PC-9 (cell line): ENCODE measurements around the gene PCSK1N. TPM values are rescaled to one million over a fixed set of nuclear protein-coding genes. Genes with fewer than 3 reads are reported as not detected.
A peak's percentile ranks its signal among the peaks of the same experiment; 100 is the strongest.

ENCODE experiments used
- BruUV-seq: library from RNA; stranded (reverse); fragments of 400-500 nt; replicated peaks from 2 replicates; lab custom pipeline; 2021; lab: Mats Ljungman, UMichigan
- CTCF ChIA-PET: fragments of 300-600 bp; sonication (Branson Sonifier 250); formaldehyde crosslinking; loops from one replicate; lab custom pipeline; 2022; ENCODE audit warnings: antibody characterized with exemption; lab: Charles Lee
- POLR2A ChIA-PET: fragments of 300-600 bp; sonication (Branson Sonifier 250); formaldehyde crosslinking; loops from one replicate; lab custom pipeline; 2022; ENCODE audit warnings: antibody characterized with exemption; ENCODE audit not compliant: unreplicated experiment; lab: Charles Lee
- DNase-seq, 2 experiments: peaks; one replicate each; pipeline versions ENCODE4 v3.0.0 to v3.0.0-alpha.2; 2015 to 2022; ENCODE audit warnings: mixed read lengths in 1 of 2
- H2AFZ ChIP-seq: fragments of 200-600 bp; sonication (generic); 2 replicates; pipeline ENCODE4 v1.8.1; 2017; ENCODE audit warnings: antibody characterized with exemption
- H3F3A ChIP-seq: fragments of 200-600 bp; sonication (generic); 2 replicates; pipeline ENCODE4 v1.8.1; 2017; ENCODE audit warnings: antibody characterized with exemption, mild to moderate bottlenecking, low read depth; ENCODE audit not compliant: insufficient read depth
- H3K27ac ChIP-seq: fragments of 200-600 bp; sonication (generic); 2 replicates; pipeline ENCODE4 v1.6.1; 2016; ENCODE audit warnings: mixed run types
- H3K27me3 ChIP-seq: fragments of 200-600 bp; sonication (generic); 2 replicates; pipeline ENCODE4 v1.6.1; 2016; ENCODE audit warnings: low read depth, mixed run types; ENCODE audit not compliant: insufficient read depth
- H3K36me3 ChIP-seq: fragments of 200-600 bp; sonication (generic); 2 replicates; pipeline ENCODE4 v1.6.1; 2016; ENCODE audit warnings: low read depth, mixed run types
- H3K4me1 ChIP-seq: fragments of 200-600 bp; sonication (generic); replicated peaks from 2 replicates; pipeline ENCODE4 v1.6.1; 2016; ENCODE audit warnings: mixed run types; ENCODE audit not compliant: insufficient read depth
- H3K4me2 ChIP-seq: fragments of 200-600 bp; sonication (generic); 2 replicates; pipeline ENCODE4 v1.6.1; 2017; ENCODE audit warnings: mixed run types
- H3K4me3 ChIP-seq: fragments of 200-600 bp; sonication (generic); 2 replicates; pipeline ENCODE4 v1.6.1; 2016; ENCODE audit warnings: mixed run types
- H3K79me2 ChIP-seq: fragments of 200-600 bp; sonication (generic); 2 replicates; pipeline ENCODE4 v1.6.1; 2017; ENCODE audit warnings: low read depth, mixed run types
- H3K9me2 ChIP-seq: fragments of 200-600 bp; sonication (generic); 2 replicates; pipeline ENCODE4 v1.8.1; 2017; ENCODE audit warnings: mild to moderate bottlenecking; ENCODE audit not compliant: insufficient read depth
- H3K9me3 ChIP-seq: fragments of 200-600 bp; sonication (generic); 2 replicates; pipeline ENCODE4 v1.8.1; 2016; ENCODE audit warnings: low read depth; ENCODE audit not compliant: insufficient read depth
- H4K20me1 ChIP-seq: fragments of 200-600 bp; sonication (generic); 2 replicates; pipeline ENCODE4 v1.8.1; 2017; ENCODE audit not compliant: insufficient read depth
- CTCF ChIP-seq: fragments of 200-600 bp; sonication (generic); conservative IDR thresholded peaks from 2 replicates; pipeline ENCODE4 v1.6.1; 2017; ENCODE audit warnings: mixed run types, antibody characterized with exemption, mild to moderate bottlenecking, moderate library complexity
- EZH2 ChIP-seq: fragments of 200-600 bp; sonication (generic); IDR thresholded peaks from 2 replicates; pipeline ENCODE4 v1.8.0; 2017; ENCODE audit warnings: antibody characterized with exemption, low read depth
- intact Hi-C: fragments of 100-400 bp; cut with micrococcal nuclease; formaldehyde crosslinking; loops from one replicate; pipeline ENCODE4 v1.10.0; 2022; ENCODE audit not compliant: unreplicated experiment
- total RNA-seq: library from RNA; stranded (reverse); gene quantifications from 2 replicates; pipeline ENCODE4 v1.2.3, GENCODE V29; 2021

Gene PCSK1N
- total RNA-seq, 1 experiment from 2014 or later: not detected

GRCh38 chrX:48800574-48801279, 34.7 kb downstream of the PCSK1N start:
- intact Hi-C loops: loop anchor here (1.0 to 5.0 kb wide), 2 partner anchors 39 to 97 kb away; partner anchors contain the start of genes GLOD5, PQBP1 and TIMM17B
- BruUV-seq: TSS peak; percentile 96
- CTCF ChIA-PET: no interaction called here
- Histone ChIP-seq H3K4me2 (peak overlapping the region; percentile 74), H3K27ac (peak overlapping the region; percentile 53), H3K9me3 (no peaks in the 10 kb centered on the region), H4K20me1 (no peaks in the 10 kb centered on the region), H3K4me1 (0 out of 2 replicates have a peak, but pooled peaks cover 3% of the 10 kb centered on the region), H2AFZ (peak overlapping the region; percentile 75), H3F3A (no peaks in the 10 kb centered on the region), H3K4me3 (peak overlapping the region; percentile 57; the same call in 1 of the 2 replicates), H3K27me3 (no peaks in the 10 kb centered on the region), H3K79me2 (no peaks in the 10 kb centered on the region), H3K9me2 (no peaks in the 10 kb centered on the region), H3K36me3 (no peaks in the 10 kb centered on the region)
- DNase-seq: no peak
- TF ChIP-seq CTCF (no peak), EZH2 (no peak)
- POLR2A ChIA-PET: interaction anchor here (0.5 to 0.9 kb wide), 3 partner anchors 96 to 279 kb away, joined by 3 to 8 read pairs (median 6); partner anchors contain the start of gene EBP

DNA sequence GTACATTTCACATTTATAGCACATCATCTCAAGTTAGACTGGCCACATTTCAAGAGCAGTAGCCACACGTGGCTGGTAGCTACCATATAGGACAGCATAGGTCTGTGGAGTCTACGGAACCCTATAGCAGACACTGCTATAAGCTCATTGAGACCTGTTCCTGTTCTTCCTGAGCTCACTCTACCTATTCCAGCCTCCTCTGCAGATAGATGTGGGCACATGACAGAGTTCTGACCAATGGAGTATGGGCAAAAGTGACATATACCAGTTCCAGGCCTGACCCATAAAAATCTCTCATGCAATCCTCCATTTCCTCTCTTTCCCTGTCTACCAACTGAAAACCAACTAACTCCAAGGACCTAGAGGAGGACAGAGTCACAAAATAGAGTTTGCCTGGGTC, 37.1 kb downstream of the PCSK1N start:
- POLR2A ChIA-PET: no interaction called here
- no peak overlapping the region for H3K4me2 ChIP-seq
- no peak for TF ChIP-seq EZH2
- no peak for TF ChIP-seq CTCF
- no peaks in the 10 kb centered on the region for H3F3A ChIP-seq
- intact Hi-C loops: no loop called here
- CTCF ChIA-PET: no interaction called here
- BruUV-seq: no TSS peak
- no peak overlapping the region for H2AFZ ChIP-seq
- H3K9me3 ChIP-seq: no peaks in the 10 kb centered on the region
- peaks cover 12% of the 10 kb centered on the region for H3K4me1 ChIP-seq
- no peaks in the 10 kb centered on the region for H3K79me2 ChIP-seq
- no peak overlapping the region for H3K27ac ChIP-seq
- DNase-seq: no peak
- H3K36me3 ChIP-seq: no peaks in the 10 kb centered on the region
- no peaks in the 10 kb centered on the region for H4K20me1 ChIP-seq
- no peaks in the 10 kb centered on the region for H3K9me2 ChIP-seq
- no peak overlapping the region for H3K4me3 ChIP-seq
- no peaks in the 10 kb centered on the region for H3K27me3 ChIP-seq

- Histone ChIP-seq H3K9me3 (no peaks in the 10 kb centered on the region), H4K20me1 (no peaks in the 10 kb centered on the region), H3K9me2 (no peaks in the 10 kb centered on the region), H3F3A (no peaks in the 10 kb centered on the region), H2AFZ (no peak overlapping the region), H3K79me2 (no peaks in the 10 kb centered on the region), H3K4me1 (peaks cover 12% of the 10 kb centered on the region), H3K36me3 (no peaks in the 10 kb centered on the region), H3K4me2 (peak overlapping the region; percentile 61), H3K27me3 (no peaks in the 10 kb centered on the region), H3K27ac (peak overlapping the region; percentile 43), H3K4me3 (0 out of 2 replicates have a peak overlapping the region, but pooled peaks have one; percentile 8)
- intact Hi-C loops: no loop called here
- BruUV-seq: no TSS peak
- TF ChIP-seq CTCF (no peak), EZH2 (no peak)
- DNase-seq: peak; percentile 60 to 68
- POLR2A ChIA-PET: no interaction called here
- CTCF ChIA-PET: no interaction called here
These were observed 40.4 kb downstream of the PCSK1N start for GRCh38 chrX:48794911-48795515.
